OCI-LY7 (cell line): ENCODE data around the gene MXD4. TPM values are rescaled to one million over a fixed set of nuclear protein-coding genes. Genes with fewer than 3 reads are reported as not detected.

Experiments used
- BruUV-seq: library from RNA; stranded (reverse); fragments of 400-500 nt; replicated peaks from 2 replicates; lab custom pipeline; 2021; lab: Mats Ljungman, UMichigan
- CTCF ChIA-PET: fragments of 300-600 bp; sonication (Branson Sonifier 250); formaldehyde crosslinking; loops from one replicate; lab custom pipeline; 2022; ENCODE audit warnings: antibody characterized with exemption; ENCODE audit not compliant: unreplicated experiment; lab: Charles Lee
- POLR2A ChIA-PET: fragments of 300-600 bp; sonication (Branson Sonifier 250); formaldehyde crosslinking; loops from one replicate; lab custom pipeline; 2022; ENCODE audit warnings: antibody characterized with exemption; lab: Charles Lee
- DNase-seq: peaks from one replicate; pipeline ENCODE4 v3.0.0-alpha.2; 2015; ENCODE audit warnings: low spot score
- H2AFZ ChIP-seq: fragments of 200-600 bp; sonication (generic), shearing (Covaris generic); 2 replicates; pipeline ENCODE4 v1.6.1; 2014; ENCODE audit warnings: mild to moderate bottlenecking, antibody characterized with exemption, low read length, moderate library complexity
- H3K27ac ChIP-seq: fragments of 200-600 bp; sonication (generic); 2 replicates; pipeline ENCODE4 v1.5.1; 2014; ENCODE audit warnings: mixed run types, low read depth, mild to moderate bottlenecking, moderate library complexity, low read length, inconsistent platforms; ENCODE audit not compliant: poor library complexity, severe bottlenecking
- H3K36me3 ChIP-seq: fragments of 200-600 bp; sonication (generic); 2 replicates; pipeline ENCODE4 v1.6.1; 2014; ENCODE audit warnings: mild to moderate bottlenecking, antibody characterized with exemption, low read length, moderate library complexity, mixed read lengths; ENCODE audit not compliant: insufficient read depth
- H3K4me1 ChIP-seq: fragments of 200-600 bp; sonication (generic); 2 replicates; pipeline ENCODE4 v1.5.1; 2014; ENCODE audit warnings: mild to moderate bottlenecking, low read length; ENCODE audit not compliant: insufficient read depth, poor library complexity, severe bottlenecking
- H3K4me2 ChIP-seq: fragments of 200-600 bp; sonication (generic); 2 replicates; pipeline ENCODE4 v1.6.1; 2014; ENCODE audit warnings: mild to moderate bottlenecking, low read length
- H3K4me3 ChIP-seq: fragments of 200-600 bp; sonication (generic); 2 replicates; pipeline ENCODE4 v1.5.1; 2014; ENCODE audit warnings: mild to moderate bottlenecking, low read depth, low read length; ENCODE audit not compliant: poor library complexity, severe bottlenecking
- H3K79me2 ChIP-seq: fragments of 200-600 bp; sonication (generic); 2 replicates; pipeline ENCODE4 v1.6.1; 2016; ENCODE audit warnings: low read depth, mild to moderate bottlenecking, low read length, moderate library complexity, mixed read lengths; ENCODE audit not compliant: insufficient read depth
- H3K9me2 ChIP-seq: fragments of 200-600 bp; sonication (generic); 2 replicates; pipeline ENCODE4 v1.6.1; 2016; ENCODE audit warnings: mild to moderate bottlenecking, low read length, mixed read lengths; ENCODE audit not compliant: insufficient read depth
- H3K9me3 ChIP-seq: fragments of 200-600 bp; sonication (generic); 2 replicates; pipeline ENCODE4 v1.6.1; 2014; ENCODE audit warnings: mild to moderate bottlenecking, mixed run types, low read length, mixed read lengths
- H4K20me1 ChIP-seq: fragments of 200-600 bp; sonication (generic); 2 replicates; pipeline ENCODE4 v1.6.1; 2014; ENCODE audit warnings: mild to moderate bottlenecking, antibody characterized with exemption, low read length, moderate library complexity, mixed read lengths; ENCODE audit not compliant: insufficient read depth
- EZH2phosphoT487 ChIP-seq: fragments of 200-600 bp; sonication (generic); IDR thresholded peaks from 2 replicates; pipeline ENCODE4 v1.6.1; 2018; ENCODE audit warnings: low read depth, borderline replicate concordance, mild to moderate bottlenecking, mixed run types, antibody characterized with exemption, low read length, moderate library complexity, mixed read lengths
- intact Hi-C: fragments of 100-400 bp; cut with micrococcal nuclease; formaldehyde crosslinking; loops from one replicate; pipeline ENCODE4 v1.10.0; 2022; ENCODE audit not compliant: unreplicated experiment
- total RNA-seq, 2 experiments: library from RNA; depleted of rRNA in 1 of 2; stranded (reverse); fragments of >200 nt in 1 of 2; shearing (Covaris generic) in 1 of 2; gene quantifications; 2 replicates each; pipeline ENCODE4 v1.2.3, GENCODE V29; 2014 to 2022
- TF ChIP-seq, protein P1 (sequence below): fragments of 200-600 bp; sonication (generic); conservative IDR thresholded peaks from 2 replicates; pipeline ENCODE4 v1.5.1; 2014; ENCODE audit warnings: mild to moderate bottlenecking, antibody characterized with exemption, low read length, moderate library complexity, mixed read lengths

MXD4 gene
- total RNA-seq, 2 experiments from 2014 or later, result 3.0 to 11.6 TPM

DNA sequence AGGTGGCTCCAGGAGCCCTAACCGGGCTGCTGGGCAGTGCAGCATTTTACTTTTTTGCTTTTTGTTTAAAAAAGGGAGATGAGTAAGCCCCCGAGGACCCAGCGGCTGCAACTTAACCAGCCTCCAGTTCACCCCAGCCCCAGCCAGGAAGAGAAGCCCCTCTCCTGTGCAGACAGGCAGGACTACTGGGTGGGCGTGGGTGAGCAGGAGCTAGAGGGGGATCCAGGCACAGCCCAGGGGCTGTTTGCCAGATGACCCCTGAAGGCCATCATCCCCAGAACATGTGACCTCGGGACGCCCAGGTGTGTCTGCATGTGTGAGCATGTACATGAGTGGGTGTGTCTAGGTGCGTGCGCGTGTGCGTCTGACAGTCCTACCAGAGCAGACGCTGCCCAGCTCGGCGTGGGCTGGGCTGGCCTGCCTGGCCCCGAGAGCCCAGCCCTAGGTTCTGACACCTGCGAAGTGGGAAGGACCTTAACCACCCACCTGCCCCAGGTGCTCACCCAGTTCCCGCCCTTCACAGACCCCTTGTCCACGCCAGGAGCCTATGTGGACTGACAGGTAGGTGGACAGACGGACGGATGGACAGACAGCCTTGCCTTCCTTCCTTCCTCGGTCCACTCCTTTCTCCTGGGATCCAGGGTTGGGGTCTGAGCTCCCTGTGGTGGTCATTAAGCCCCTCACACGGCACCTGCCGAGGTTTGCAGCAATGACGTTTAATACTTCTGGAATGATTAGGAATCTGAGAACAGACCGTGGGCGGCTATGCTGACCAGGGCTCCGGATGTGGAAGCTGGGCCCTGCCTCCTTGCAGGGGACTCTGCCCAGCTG is 12.2 kb downstream of the MXD4 start:
- no peaks in the 10 kb centered on the region for H3K79me2 ChIP-seq
- no peak overlapping the region for H3K27ac ChIP-seq
- H3K36me3 ChIP-seq, result no peaks in the 10 kb centered on the region
- no TSS peak for BruUV-seq
- TF ChIP-seq, protein P1, sequence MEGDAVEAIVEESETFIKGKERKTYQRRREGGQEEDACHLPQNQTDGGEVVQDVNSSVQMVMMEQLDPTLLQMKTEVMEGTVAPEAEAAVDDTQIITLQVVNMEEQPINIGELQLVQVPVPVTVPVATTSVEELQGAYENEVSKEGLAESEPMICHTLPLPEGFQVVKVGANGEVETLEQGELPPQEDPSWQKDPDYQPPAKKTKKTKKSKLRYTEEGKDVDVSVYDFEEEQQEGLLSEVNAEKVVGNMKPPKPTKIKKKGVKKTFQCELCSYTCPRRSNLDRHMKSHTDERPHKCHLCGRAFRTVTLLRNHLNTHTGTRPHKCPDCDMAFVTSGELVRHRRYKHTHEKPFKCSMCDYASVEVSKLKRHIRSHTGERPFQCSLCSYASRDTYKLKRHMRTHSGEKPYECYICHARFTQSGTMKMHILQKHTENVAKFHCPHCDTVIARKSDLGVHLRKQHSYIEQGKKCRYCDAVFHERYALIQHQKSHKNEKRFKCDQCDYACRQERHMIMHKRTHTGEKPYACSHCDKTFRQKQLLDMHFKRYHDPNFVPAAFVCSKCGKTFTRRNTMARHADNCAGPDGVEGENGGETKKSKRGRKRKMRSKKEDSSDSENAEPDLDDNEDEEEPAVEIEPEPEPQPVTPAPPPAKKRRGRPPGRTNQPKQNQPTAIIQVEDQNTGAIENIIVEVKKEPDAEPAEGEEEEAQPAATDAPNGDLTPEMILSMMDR, result no peak
- TF ChIP-seq EZH2phosphoT487, result no peak
- intact Hi-C loops, result no loop called here
- H3K4me1 ChIP-seq, result no peaks in the 10 kb centered on the region
- no peaks in the 10 kb centered on the region for H3K9me2 ChIP-seq
- DNase-seq, result no peak
- no peaks in the 10 kb centered on the region for H4K20me1 ChIP-seq
- no peaks in the 10 kb centered on the region for H3K9me3 ChIP-seq
- no peak overlapping the region for H2AFZ ChIP-seq
- ChIA-PET POLR2A (no interaction called here), CTCF (no interaction called here)
- no peak overlapping the region for H3K4me3 ChIP-seq
- H3K4me2 ChIP-seq, result no peak overlapping the region

DNA sequence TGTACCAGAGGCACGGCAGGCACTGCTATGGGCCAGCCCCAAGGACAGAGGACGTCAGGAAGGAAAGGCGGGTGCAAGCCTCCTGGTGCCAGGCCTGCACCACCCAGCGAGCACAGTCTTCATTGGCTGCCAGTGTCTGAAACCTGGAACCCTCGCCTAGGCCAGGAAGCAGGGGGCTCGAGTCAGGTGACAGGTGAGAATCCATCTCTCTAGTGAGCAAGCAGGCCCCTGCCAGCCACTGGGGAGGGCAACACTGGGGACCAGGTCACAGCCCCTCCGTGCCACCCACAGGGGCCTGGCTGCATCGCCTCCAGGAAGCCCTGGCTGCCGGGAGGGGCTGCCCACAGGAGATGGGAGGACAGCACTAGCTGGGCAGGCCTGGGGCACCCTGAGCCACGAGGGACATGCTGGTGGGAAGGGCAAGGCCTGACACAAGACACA is 13.1 kb downstream of the MXD4 start:
- H3K4me2 ChIP-seq, result no peak overlapping the region
- H3K9me2 ChIP-seq, result no peaks in the 10 kb centered on the region
- DNase-seq, result no peak
- intact Hi-C loops, result no loop called here
- H3K4me3 ChIP-seq, result no peak overlapping the region
- H3K79me2 ChIP-seq, result no peaks in the 10 kb centered on the region
- H3K9me3 ChIP-seq, result no peaks in the 10 kb centered on the region
- no peak overlapping the region for H2AFZ ChIP-seq
- H4K20me1 ChIP-seq, result no peaks in the 10 kb centered on the region
- ChIA-PET POLR2A (no interaction called here), CTCF (no interaction called here)
- H3K4me1 ChIP-seq, result peaks cover 6% of the 10 kb centered on the region
- TF ChIP-seq EZH2phosphoT487, result no peak
- TF ChIP-seq, protein P1, result no peak
- no TSS peak for BruUV-seq
- no peak overlapping the region for H3K27ac ChIP-seq
- H3K36me3 ChIP-seq, result no peaks in the 10 kb centered on the region
